ENCODE results near the gene EPO. TPM values are rescaled to one million over a fixed set of nuclear protein-coding genes. Genes with fewer than 3 reads are reported as not detected.

Gene EPO
- total RNA-seq, 1 donor from 2014 or later = 0.29 TPM

DNA sequence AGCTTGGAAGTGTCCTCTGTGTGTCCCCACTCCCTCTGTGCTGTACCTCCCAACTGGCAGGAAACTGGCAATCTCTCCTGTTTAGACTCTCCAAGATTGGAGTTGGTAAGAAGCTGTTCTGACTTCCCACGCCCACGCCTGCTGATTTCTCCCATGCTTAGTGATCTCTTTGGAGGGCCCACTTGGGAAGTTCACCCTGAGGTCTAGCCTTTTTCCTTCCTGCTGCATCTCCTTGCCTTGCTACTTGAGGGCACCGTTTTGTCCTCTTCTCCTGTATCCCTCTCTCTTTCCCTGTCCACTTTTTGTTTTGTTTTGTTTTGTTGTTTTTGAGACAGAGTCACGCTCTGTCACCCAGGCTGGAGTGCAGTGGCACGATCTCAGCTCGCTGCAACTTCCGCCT is 48.5 kb downstream of the EPO start:
- Mint-ChIP-seq H3K27me3 (peaks cover 13% of the 10 kb centered on the region), H3K9me3 (ENCODE audit: low read depth) (no peaks in the 10 kb centered on the region), H3K27ac (no peak overlapping the region), H3K4me1 (ENCODE audit: low read depth) (no peaks in the 10 kb centered on the region), H3K4me3 (ENCODE audit: low read depth) (no peak overlapping the region), H3K36me3 (ENCODE audit: insufficient read depth) (no peaks in the 10 kb centered on the region)
- DNase-seq (ENCODE audit: low spot score, unreplicated experiment) = no peak
- TF ChIP-seq, protein P1, sequence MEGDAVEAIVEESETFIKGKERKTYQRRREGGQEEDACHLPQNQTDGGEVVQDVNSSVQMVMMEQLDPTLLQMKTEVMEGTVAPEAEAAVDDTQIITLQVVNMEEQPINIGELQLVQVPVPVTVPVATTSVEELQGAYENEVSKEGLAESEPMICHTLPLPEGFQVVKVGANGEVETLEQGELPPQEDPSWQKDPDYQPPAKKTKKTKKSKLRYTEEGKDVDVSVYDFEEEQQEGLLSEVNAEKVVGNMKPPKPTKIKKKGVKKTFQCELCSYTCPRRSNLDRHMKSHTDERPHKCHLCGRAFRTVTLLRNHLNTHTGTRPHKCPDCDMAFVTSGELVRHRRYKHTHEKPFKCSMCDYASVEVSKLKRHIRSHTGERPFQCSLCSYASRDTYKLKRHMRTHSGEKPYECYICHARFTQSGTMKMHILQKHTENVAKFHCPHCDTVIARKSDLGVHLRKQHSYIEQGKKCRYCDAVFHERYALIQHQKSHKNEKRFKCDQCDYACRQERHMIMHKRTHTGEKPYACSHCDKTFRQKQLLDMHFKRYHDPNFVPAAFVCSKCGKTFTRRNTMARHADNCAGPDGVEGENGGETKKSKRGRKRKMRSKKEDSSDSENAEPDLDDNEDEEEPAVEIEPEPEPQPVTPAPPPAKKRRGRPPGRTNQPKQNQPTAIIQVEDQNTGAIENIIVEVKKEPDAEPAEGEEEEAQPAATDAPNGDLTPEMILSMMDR (IDR thresholded peaks at IDR 0.05; ENCODE audit: unreplicated experiment) = no peak

Other genes starting within 250 kb of the EPO start
- 27.9 and 32.2 TPM in 2 replicates for gene TSC22D4, start 241.3 kb upstream of the EPO start, total RNA-seq
- gene NYAP1, start 236.5 kb upstream of the EPO start, total RNA-seq = 4.6 and 4.9 TPM in 2 replicates
- 9.8 and 10.3 TPM in 2 replicates for gene AGFG2, start 181.3 kb upstream of the EPO start, total RNA-seq
- gene SAP25, start 146.6 kb upstream of the EPO start, total RNA-seq = 7.7 and 8.1 TPM in 2 replicates
- gene LRCH4, start 134.3 kb upstream of the EPO start, total RNA-seq = 76.6 and 82.7 TPM in 2 replicates
- 0.41 and 1.2 TPM in 2 replicates for gene FBXO24, start 134.1 kb upstream of the EPO start, total RNA-seq
- gene PCOLCE, start 118.1 kb upstream of the EPO start, total RNA-seq = 16.1 and 20.3 TPM in 2 replicates
- gene MOSPD3, start 107.9 kb upstream of the EPO start, total RNA-seq = 27.1 and 27.9 TPM in 2 replicates
- gene TFR2, start 78.9 kb upstream of the EPO start, total RNA-seq = 0.62 and 0.93 TPM in 2 replicates
- gene ACTL6B, start 64.0 kb upstream of the EPO start, total RNA-seq = 4.1 and 4.2 TPM in 2 replicates
- 160 and 167 TPM in 2 replicates for gene GNB2, start 46.7 kb upstream of the EPO start, total RNA-seq
- 89.3 and 95.1 TPM in 2 replicates for gene GIGYF1, start 26.2 kb upstream of the EPO start, total RNA-seq
- 30.2 and 33.7 TPM in 2 replicates for gene POP7, start 14.3 kb upstream of the EPO start, total RNA-seq
- not detected in 2 replicates for gene ZAN, start 13.1 kb downstream of the EPO start, total RNA-seq
- gene EPHB4, start 107.1 kb downstream of the EPO start, total RNA-seq = 164 TPM in 2 replicates
- 57.9 and 62.6 TPM in 2 replicates for gene SLC12A9, start 132.2 kb downstream of the EPO start, total RNA-seq
- gene TRIP6, start 146.9 kb downstream of the EPO start, total RNA-seq = 76.9 and 87.0 TPM in 2 replicates
- gene SRRT, start 154.6 kb downstream of the EPO start, total RNA-seq = 293 and 302 TPM in 2 replicates
- 2.3 and 3.5 TPM in 2 replicates for gene UFSP1, start 169.2 kb downstream of the EPO start, total RNA-seq
- gene ACHE, start 175.4 kb downstream of the EPO start, total RNA-seq = 4.0 and 5.1 TPM in 2 replicates
- gene MUC3A, start 229.1 kb downstream of the EPO start, total RNA-seq = 2.0 and 2.1 TPM in 2 replicates
- gene MUC12, start 249.1 kb downstream of the EPO start, total RNA-seq = 0.31 and 0.33 TPM in 2 replicates